GM12878 (cell line): ENCODE measurements around the gene SEPTIN11.

ENCODE experiments used
- CEBPB ChIP-seq, 2 experiments: fragments of 150-350 bp in 1 of 2; IDR thresholded peaks; 2 replicates each; pipeline ENCODE4 v1.6.1; 2012 to 2014; ENCODE audit warnings: low read depth in 2 of 2, low read length in 2 of 2, borderline replicate concordance in 1 of 2, inconsistent platforms in 1 of 2
- SMC3 ChIP-seq: IDR thresholded peaks from 2 replicates; pipeline ENCODE4 v1.6.1; 2011; ENCODE audit warnings: low read length, improper control_type of control experiment, borderline replicate concordance

DNA sequence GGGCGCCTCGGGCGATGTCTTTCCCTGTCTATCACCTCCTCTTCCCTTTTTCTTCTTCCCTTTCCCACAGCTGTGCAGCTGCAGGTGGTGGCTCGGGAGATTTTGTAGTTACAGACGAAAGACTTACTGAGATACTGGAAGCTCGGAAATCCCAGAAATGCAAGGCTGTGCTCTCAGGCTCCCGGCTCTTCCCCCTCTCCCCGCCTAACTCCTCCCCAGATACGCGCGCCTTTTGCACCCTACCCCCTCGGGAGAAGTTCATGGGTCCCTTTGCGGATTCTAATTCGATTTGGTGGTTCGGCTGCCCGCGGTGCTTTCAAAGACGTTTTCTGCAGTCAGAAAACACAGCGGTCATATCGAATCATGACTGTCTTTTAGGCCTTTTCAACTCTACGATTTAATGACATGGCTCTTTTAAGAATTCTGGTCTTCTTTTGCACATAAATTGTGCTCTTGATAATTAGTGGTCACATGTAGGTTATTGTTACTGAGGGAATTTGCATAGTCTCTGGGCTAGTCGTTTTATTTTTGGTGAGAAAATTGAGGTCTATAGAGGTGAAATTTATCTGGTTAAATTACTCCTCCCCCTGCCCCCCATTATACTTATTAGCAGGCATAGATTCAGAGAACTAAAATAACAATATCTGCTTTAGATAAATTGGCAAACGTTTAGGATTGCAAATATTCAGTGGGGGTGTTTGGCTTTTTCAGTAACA is 1.6 kb downstream of the SEPTIN11 start:
- TF ChIP-seq SMC3 (no peak), CEBPB (IDR thresholded peaks at IDR 0.05; ENCODE audit: borderline replicate concordance in 1 of 2, low read depth in 2 of 2, low read length in 2 of 2) (no peak)
